Gastrocnemius medialis (tissue), 4 donors: ENCODE measurements around the gene AKAP12. TPM values are rescaled to one million over a fixed set of nuclear protein-coding genes. Genes with fewer than 3 reads are reported as not detected.

Experiments used
- ATAC-seq, 2 donors: fragments of 150-250 bp; one replicate each; pipeline ENCODE4 v1.9.1; 2016
- DNase-seq, 2 donors: peaks; one replicate each; pipeline ENCODE4 v3.0.0-alpha.2; 2019
- H3K27ac ChIP-seq, 4 donors: fragments of 200-600 bp; sonication (generic); 1 replicate in 1 of 4; 2 replicates in 3 of 4; pipeline ENCODE4 v1.5.1; 2016 to 2018; ENCODE audit warnings: mild to moderate bottlenecking in 2 of 4, moderate library complexity in 1 of 4
- H3K27me3 ChIP-seq, 3 donors: fragments of 200-600 bp; sonication (generic) in 2 of 3; 1 replicate in 1 of 3; 2 replicates in 2 of 3; pipeline versions ENCODE4 v1.5.1 to v1.6.0; 2016 to 2019; ENCODE audit warnings: mild to moderate bottlenecking in 1 of 3, moderate library complexity in 1 of 3
- H3K36me3 ChIP-seq, 2 donors: fragments of 200-600 bp; sonication (generic) in 1 of 2; one replicate each; pipeline ENCODE4 v1.5.1; 2017 to 2018
- H3K4me1 ChIP-seq, 2 donors: fragments of 200-600 bp; sonication (generic) in 1 of 2; one replicate each; pipeline ENCODE4 v1.5.1; 2016 to 2017; ENCODE audit warnings: mild to moderate bottlenecking in 2 of 2
- H3K4me3 ChIP-seq, 4 donors: fragments of 200-600 bp; sonication (generic) in 3 of 4; 1 replicate in 1 of 4; 2 replicates in 3 of 4; pipeline ENCODE4 v1.5.1; 2016 to 2019; ENCODE audit warnings: mild to moderate bottlenecking in 2 of 4
- H3K9me3 ChIP-seq, 3 donors: fragments of 200-600 bp; sonication (generic) in 2 of 3; 1 replicate in 1 of 3; 2 replicates in 2 of 3; pipeline ENCODE4 v1.5.1; 2016 to 2019
- POLR2A ChIP-seq, 2 donors: fragments of 450-650 bp; IDR thresholded peaks; one replicate each; pipeline ENCODE4 v1.6.1; 2017; ENCODE audit warnings: antibody characterized with exemption in 2 of 2, mild to moderate bottlenecking in 2 of 2, moderate library complexity in 2 of 2
- in situ Hi-C, 4 donors: fragments of 200-750 bp; cut with MboI; loops; one replicate each; pipeline versions ENCODE4 v1.15.0 to v1.8.0; 2017; ENCODE audit warnings: low sequenced_read_pairs in 4 of 4
- intact Hi-C: fragments of 100-400 bp; cut with DNase I; formaldehyde crosslinking; loops from one replicate; pipeline ENCODE4 v1.15.1; 2023; ENCODE audit warnings: low total_unique reads
- total RNA-seq, 4 donors: library from RNA; depleted of rRNA; stranded (reverse); fragments of >200 nt; gene quantifications; one replicate each; pipeline versions ENCODE4 v1.1.0 to v1.2.3, GENCODE V29; 2016
- TF ChIP-seq, protein P1 (sequence below), 5 experiments: fragments of 450-650 bp in 3 of 5; fragments of 200-600 bp in 2 of 5; sonication (generic) in 2 of 5; IDR thresholded peaks in 4 of 5; conservative IDR thresholded peaks in 1 of 5; 1 replicate in 4 of 5; 2 replicates in 1 of 5; pipeline ENCODE4 v1.5.1; 2016 to 2019; ENCODE audit warnings: antibody characterized with exemption in 5 of 5, mild to moderate bottlenecking in 3 of 5, moderate library complexity in 3 of 5

AKAP12 gene
- total RNA-seq, 4 donors from 2014 or later = 6.4 to 17.3 (median 9.8) TPM

DNA sequence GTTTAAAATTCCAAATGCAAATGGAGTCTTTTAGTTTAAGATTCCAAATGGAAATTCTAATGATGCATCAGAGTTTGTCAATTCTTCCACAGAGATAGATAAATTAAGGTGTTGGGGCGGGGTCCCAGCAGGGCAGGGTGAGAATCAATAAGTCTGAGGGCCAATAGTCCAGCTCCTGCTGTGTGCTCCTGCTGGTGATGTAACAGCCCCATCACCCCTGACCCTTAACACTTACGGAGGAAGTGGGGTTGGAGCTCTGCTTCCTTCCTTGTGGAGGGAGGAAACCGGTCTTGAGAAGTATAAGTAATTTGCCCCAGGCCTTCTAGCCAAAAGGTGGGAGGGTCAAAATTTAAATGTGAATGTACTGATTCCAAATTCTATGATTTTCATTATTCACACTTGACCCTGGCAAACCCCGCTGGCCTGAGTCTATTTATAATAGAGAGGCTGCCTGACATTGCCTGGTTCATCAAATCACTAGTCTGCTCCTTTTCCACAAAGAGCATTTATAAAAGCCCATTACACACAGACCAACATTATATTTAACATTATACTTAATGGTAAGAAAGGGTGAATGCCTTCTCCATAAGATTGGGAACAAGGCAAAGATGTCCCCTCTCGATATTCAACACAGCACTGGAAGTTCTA, 134.4 kb downstream of the AKAP12 start:
- H3K4me3 ChIP-seq = peak overlapping the region in 3 of 4 donors; percentile 13 to 25 (median 19)

DNA sequence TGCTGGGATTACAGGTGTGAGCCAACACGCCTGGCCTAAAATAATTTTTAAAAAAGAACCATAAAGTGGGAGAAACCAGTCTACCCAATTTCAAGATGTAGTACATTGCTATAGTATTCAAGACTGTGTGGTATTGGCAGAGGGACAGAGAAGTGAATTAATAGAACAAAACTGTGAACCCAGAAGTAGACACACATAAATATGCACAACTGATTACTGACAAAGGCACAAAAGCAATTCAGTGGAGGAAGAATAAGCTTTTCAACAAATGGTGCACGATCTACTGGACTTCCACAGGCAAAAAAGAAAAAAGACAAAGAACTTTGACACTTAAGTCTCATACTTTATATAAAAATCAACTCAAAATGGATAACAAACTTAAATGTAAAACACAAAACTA, 136.1 kb downstream of the AKAP12 start:
- Histone ChIP-seq H3K36me3 (peaks cover 0 to 19% of the 10 kb centered on the region in 2 donors), H3K27me3 (no peaks in the 10 kb centered on the region), H3K27ac (no peak overlapping the region), H3K4me1 (peaks cover under 1 to 22% of the 10 kb centered on the region in 2 donors), H3K9me3 (no peaks in the 10 kb centered on the region), H3K4me3 (no peak overlapping the region)
- ATAC-seq (no peak), DNase-seq (no peak)
- in situ Hi-C loops = no loop called here
- intact Hi-C loops = no loop called here
- no peak for TF ChIP-seq POLR2A (IDR thresholded peaks at IDR 0.05)
- TF ChIP-seq, protein P1, sequence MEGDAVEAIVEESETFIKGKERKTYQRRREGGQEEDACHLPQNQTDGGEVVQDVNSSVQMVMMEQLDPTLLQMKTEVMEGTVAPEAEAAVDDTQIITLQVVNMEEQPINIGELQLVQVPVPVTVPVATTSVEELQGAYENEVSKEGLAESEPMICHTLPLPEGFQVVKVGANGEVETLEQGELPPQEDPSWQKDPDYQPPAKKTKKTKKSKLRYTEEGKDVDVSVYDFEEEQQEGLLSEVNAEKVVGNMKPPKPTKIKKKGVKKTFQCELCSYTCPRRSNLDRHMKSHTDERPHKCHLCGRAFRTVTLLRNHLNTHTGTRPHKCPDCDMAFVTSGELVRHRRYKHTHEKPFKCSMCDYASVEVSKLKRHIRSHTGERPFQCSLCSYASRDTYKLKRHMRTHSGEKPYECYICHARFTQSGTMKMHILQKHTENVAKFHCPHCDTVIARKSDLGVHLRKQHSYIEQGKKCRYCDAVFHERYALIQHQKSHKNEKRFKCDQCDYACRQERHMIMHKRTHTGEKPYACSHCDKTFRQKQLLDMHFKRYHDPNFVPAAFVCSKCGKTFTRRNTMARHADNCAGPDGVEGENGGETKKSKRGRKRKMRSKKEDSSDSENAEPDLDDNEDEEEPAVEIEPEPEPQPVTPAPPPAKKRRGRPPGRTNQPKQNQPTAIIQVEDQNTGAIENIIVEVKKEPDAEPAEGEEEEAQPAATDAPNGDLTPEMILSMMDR (IDR thresholded peaks at IDR 0.05 in 4 of 5, conservative IDR thresholded peaks at IDR 0.05 in 1 of 5) = no peak

More for the DNA sequence above, 134.4 kb downstream of the AKAP12 start:
- Histone ChIP-seq H3K36me3 (peaks cover 0 to 22% of the 10 kb centered on the region in 2 donors), H3K27me3 (no peaks in the 10 kb centered on the region), H3K27ac (peak overlapping the region in 3 of 4 donors; percentile 51 to 76 (median 52)), H3K9me3 (no peaks in the 10 kb centered on the region), H3K4me1 (peaks cover 10 to 29% of the 10 kb centered on the region in 2 donors)
- DNase-seq (no peak), ATAC-seq (peak in 1 of 2 donors; percentile 60)
- in situ Hi-C loops = no loop called here
- intact Hi-C loops = no loop called here
- TF ChIP-seq POLR2A (IDR thresholded peaks at IDR 0.05) = no peak
- TF ChIP-seq, protein P1 (IDR thresholded peaks at IDR 0.05 in 4 of 5, conservative IDR thresholded peaks at IDR 0.05 in 1 of 5) = no peak

GRCh38 chr6:151376440-151376839, 136.7 kb downstream of the AKAP12 start:
- H3K9me3 ChIP-seq = no peaks in the 10 kb centered on the region
- TF ChIP-seq, protein P1 (IDR thresholded peaks at IDR 0.05 in 4 of 5, conservative IDR thresholded peaks at IDR 0.05 in 1 of 5) = no peak
- TF ChIP-seq POLR2A (IDR thresholded peaks at IDR 0.05) = no peak
- no peaks in the 10 kb centered on the region for H3K27me3 ChIP-seq
- in situ Hi-C loops = no loop called here
- peaks cover 0 to 13% of the 10 kb centered on the region in 2 donors for H3K36me3 ChIP-seq
- intact Hi-C loops = no loop called here
- peak overlapping the region in 1 of 4 donors; percentile 2 for H3K27ac ChIP-seq
- H3K4me1 ChIP-seq = peaks cover 0 to 24% of the 10 kb centered on the region in 2 donors
- H3K4me3 ChIP-seq = no peak overlapping the region
- ATAC-seq (no peak), DNase-seq (no peak)

DNA sequence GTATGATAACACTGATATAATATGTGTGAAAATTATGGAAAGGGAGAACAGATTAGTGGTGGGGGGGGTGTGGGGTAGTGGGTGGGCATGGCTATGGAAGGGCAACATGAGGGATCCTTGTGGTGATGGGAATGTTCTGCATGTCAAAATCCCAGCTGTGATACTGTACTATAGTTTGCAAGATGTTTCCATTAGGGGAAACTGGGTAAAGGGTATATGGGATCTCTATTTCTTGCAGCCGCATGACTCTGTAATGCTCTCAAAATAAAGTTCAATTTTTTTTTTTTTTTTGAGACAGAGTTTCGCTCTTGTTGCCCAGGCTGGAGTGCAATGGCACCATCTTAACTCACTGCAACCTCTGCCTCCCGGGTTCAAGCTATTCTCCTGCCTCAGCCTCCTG, 137.3 kb downstream of the AKAP12 start:
- Histone ChIP-seq H3K27ac (no peak overlapping the region), H3K4me1 (peaks cover 0 to 24% of the 10 kb centered on the region in 2 donors), H3K36me3 (peaks cover 0 to 6% of the 10 kb centered on the region in 2 donors), H3K27me3 (no peaks in the 10 kb centered on the region), H3K9me3 (no peaks in the 10 kb centered on the region), H3K4me3 (no peak overlapping the region)
- intact Hi-C loops = no loop called here
- in situ Hi-C loops = no loop called here
- DNase-seq (no peak), ATAC-seq (no peak)
- TF ChIP-seq POLR2A (IDR thresholded peaks at IDR 0.05) = no peak
- TF ChIP-seq, protein P1 (IDR thresholded peaks at IDR 0.05 in 4 of 5, conservative IDR thresholded peaks at IDR 0.05 in 1 of 5) = no peak
